HepG2 (cell line): ENCODE results near the gene ALG11. TPM values are rescaled to one million over a fixed set of nuclear protein-coding genes. Genes with fewer than 3 reads are reported as not detected.

Experiments
- GABPA ChIP-seq, 2 experiments: IDR thresholded peaks; 2 replicates each; pipeline ENCODE4 v1.6.1; 2011 to 2016; ENCODE audit warnings: low read depth in 2 of 2, low read length in 1 of 2, missing biosample characterization in 1 of 2, missing genetic modification characterization in 1 of 2
- HIVEP1 ChIP-seq: sonication (generic); formaldehyde crosslinking; IDR thresholded peaks from 2 replicates; pipeline ENCODE4 v1.4.0; 2020; ENCODE audit warnings: mild to moderate bottlenecking, missing genetic modification reagents
- HNRNPK ChIP-seq: fragments of 200-400 bp; formaldehyde crosslinking; IDR thresholded peaks from 2 replicates; pipeline ENCODE4 v1.6.1; 2018; ENCODE audit warnings: low read length, low read depth, moderate library complexity, mild to moderate bottlenecking; ENCODE audit not compliant: poor library complexity, severe bottlenecking
- KAT2B ChIP-seq: fragments of 150-350 bp; IDR thresholded peaks from 2 replicates; pipeline ENCODE4 v1.6.1; 2014; ENCODE audit warnings: low read depth, low read length, borderline replicate concordance
- MAZ ChIP-seq, 2 experiments: sonication (generic) in 1 of 2; formaldehyde crosslinking in 1 of 2; IDR thresholded peaks; 2 replicates each; pipeline versions ENCODE4 v1.5.0 to v1.6.1; 2012 to 2020; ENCODE audit warnings: low read depth in 2 of 2, mild to moderate bottlenecking in 2 of 2, borderline replicate concordance in 1 of 2, improper control_type of control experiment in 1 of 2, low read length in 1 of 2, missing genetic modification reagents in 1 of 2, moderate library complexity in 1 of 2
- NFRKB ChIP-seq: fragments of 450-650 bp; IDR thresholded peaks from 2 replicates; pipeline ENCODE4 v1.6.1; 2017
- REPIN1 ChIP-seq: sonication (generic); formaldehyde crosslinking; IDR thresholded peaks from 2 replicates; pipeline ENCODE4 v1.8.0; 2022; ENCODE audit warnings: missing genetic modification reagents, low read depth, mild to moderate bottlenecking, borderline replicate concordance
- SRF ChIP-seq: IDR thresholded peaks from 2 replicates; pipeline ENCODE4 v1.6.1; 2011; ENCODE audit warnings: mild to moderate bottlenecking, low read depth, low read length, moderate library complexity
- SRSF1 ChIP-seq: fragments of 200-400 bp; formaldehyde crosslinking; optimal IDR thresholded peaks from 2 replicates; pipeline ENCODE3; 2017; ENCODE audit warnings: mild to moderate bottlenecking, low read depth, low read length, moderate library complexity
- SSRP1 ChIP-seq: IDR thresholded peaks from 2 replicates; pipeline ENCODE4 v1.6.1; 2016; ENCODE audit warnings: control low read depth
- SUZ12 ChIP-seq: fragments of 150-350 bp; IDR thresholded peaks from 2 replicates; pipeline ENCODE4 v1.6.1; 2014; ENCODE audit warnings: low read depth, low read length
- TCF12 ChIP-seq, 2 experiments: fragments of 450-650 bp in 1 of 2; sonication (generic) in 1 of 2; formaldehyde crosslinking in 1 of 2; IDR thresholded peaks; 2 replicates each; pipeline versions ENCODE4 v1.6.1 to v1.8.0; 2017 to 2022; ENCODE audit warnings: antibody characterized with exemption in 1 of 2, mild to moderate bottlenecking in 1 of 2, missing genetic modification reagents in 1 of 2, moderate library complexity in 1 of 2
- XRCC5 ChIP-seq: fragments of 200-400 bp; formaldehyde crosslinking; optimal IDR thresholded peaks from 2 replicates; pipeline ENCODE3; 2017; ENCODE audit warnings: mild to moderate bottlenecking, low read length
- ZNF121 ChIP-seq: sonication (generic); formaldehyde crosslinking; IDR thresholded peaks from 2 replicates; pipeline ENCODE4 v1.5.0; 2020; ENCODE audit warnings: mild to moderate bottlenecking, missing genetic modification reagents
- polyA plus RNA-seq, 8 experiments: library from polyadenylated mRNA; depleted of rRNA in 3 of 8; stranded (reverse) in 7 of 8; unstranded in 1 of 8; fragments of >200 nt; fragmentation: Illumina TruSeq in 4 of 8; extraction: Trizol in 4 of 8; gene quantifications; 2 replicates each; pipeline versions ENCODE4 v1.2.1 to v1.2.3, GENCODE V29; 2011 to 2016; ENCODE audit warnings: low read depth in 4 of 8, missing spikeins in 1 of 8, mixed read lengths in 1 of 8; ENCODE audit not compliant: insufficient read depth in 1 of 8
- total RNA-seq, 5 experiments: library from RNA; depleted of rRNA; stranded (reverse); fragments of >200 nt; fragmentation: Illumina TruSeq; extraction: Trizol; gene quantifications; 2 replicates each; pipeline ENCODE4 v1.2.3, GENCODE V29; 2016; ENCODE audit warnings: low read depth in 1 of 5
- TF ChIP-seq, protein P1 (sequence below): sonication (generic); formaldehyde crosslinking; IDR thresholded peaks from 2 replicates; pipeline ENCODE4 v1.4.0; 2020; ENCODE audit warnings: missing genetic modification reagents, borderline replicate concordance
- TF ChIP-seq, protein P2 (sequence below): sonication (generic); formaldehyde crosslinking; IDR thresholded peaks from 2 replicates; pipeline ENCODE4 v1.5.0; 2020; ENCODE audit warnings: mild to moderate bottlenecking, missing genetic modification reagents, borderline replicate concordance
- TF ChIP-seq, protein P3 (sequence below): IDR thresholded peaks from 2 replicates; pipeline ENCODE4 v1.6.1; 2016
- TF ChIP-seq, protein P4 (sequence below): sonication (generic); formaldehyde crosslinking; IDR thresholded peaks from 2 replicates; pipeline ENCODE4 v1.5.0; 2020; ENCODE audit warnings: missing genetic modification reagents

ALG11 gene
- total and polyA plus RNA-seq, 2 of the 13 experiments (the other 11 are each of a cell fraction or from before 2014, with no cell fraction given): 14.7 to 27.9 TPM

DNA sequence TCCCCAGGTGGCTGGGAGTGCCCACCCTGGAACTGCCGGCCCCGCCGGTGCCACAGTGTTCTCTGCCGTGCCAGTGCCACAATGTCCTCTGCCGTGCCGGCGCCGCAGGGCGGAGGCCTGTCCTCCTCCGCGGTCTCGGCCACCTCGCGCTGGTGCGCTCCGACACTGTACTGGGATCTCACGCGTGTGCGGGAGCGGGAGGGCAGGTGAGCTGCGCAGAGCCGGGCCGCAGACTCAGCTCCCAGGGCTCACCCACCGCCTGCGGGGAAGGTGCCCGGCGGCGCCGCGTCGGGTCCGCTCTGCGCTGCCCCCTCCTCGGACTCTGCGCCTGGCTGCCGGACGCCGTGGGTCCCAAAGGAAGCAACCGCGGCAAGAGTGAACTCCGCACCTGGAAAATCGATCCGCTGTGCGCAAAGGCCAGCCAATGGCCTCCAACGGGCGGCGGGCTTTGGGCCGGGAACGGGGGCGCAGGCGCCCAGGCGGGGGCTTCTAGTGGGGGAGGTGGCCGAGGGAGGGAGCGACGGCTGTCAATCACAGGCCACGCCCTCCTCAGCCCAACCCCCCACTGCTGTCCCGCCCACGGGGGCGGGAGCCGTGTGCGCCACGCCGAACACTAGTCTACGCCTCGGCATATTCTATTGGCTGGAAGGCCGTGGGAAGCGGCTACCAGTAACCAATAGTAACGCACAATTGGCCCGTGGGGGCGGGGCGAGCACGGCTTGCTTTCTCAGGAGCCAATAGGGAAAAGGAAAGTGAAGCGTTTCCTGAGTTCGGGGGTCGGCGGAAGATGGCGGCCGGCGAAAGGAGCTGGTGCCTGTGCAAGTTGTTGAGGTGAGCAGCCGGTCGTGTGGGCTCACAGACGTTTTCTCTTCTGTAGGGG is at the start of gene ALG11 (continued):
- TF ChIP-seq TCF12 (IDR thresholded peaks at IDR 0.05): no peak
- TF ChIP-seq TCF12 (CRISPR knock-in tag; IDR thresholded peaks at IDR 0.05): peak; percentile 55; the same call in 1 of the 2 replicates
- no peak for TF ChIP-seq ZNF121 (CRISPR knock-in tag)
- TF ChIP-seq, protein P1, sequence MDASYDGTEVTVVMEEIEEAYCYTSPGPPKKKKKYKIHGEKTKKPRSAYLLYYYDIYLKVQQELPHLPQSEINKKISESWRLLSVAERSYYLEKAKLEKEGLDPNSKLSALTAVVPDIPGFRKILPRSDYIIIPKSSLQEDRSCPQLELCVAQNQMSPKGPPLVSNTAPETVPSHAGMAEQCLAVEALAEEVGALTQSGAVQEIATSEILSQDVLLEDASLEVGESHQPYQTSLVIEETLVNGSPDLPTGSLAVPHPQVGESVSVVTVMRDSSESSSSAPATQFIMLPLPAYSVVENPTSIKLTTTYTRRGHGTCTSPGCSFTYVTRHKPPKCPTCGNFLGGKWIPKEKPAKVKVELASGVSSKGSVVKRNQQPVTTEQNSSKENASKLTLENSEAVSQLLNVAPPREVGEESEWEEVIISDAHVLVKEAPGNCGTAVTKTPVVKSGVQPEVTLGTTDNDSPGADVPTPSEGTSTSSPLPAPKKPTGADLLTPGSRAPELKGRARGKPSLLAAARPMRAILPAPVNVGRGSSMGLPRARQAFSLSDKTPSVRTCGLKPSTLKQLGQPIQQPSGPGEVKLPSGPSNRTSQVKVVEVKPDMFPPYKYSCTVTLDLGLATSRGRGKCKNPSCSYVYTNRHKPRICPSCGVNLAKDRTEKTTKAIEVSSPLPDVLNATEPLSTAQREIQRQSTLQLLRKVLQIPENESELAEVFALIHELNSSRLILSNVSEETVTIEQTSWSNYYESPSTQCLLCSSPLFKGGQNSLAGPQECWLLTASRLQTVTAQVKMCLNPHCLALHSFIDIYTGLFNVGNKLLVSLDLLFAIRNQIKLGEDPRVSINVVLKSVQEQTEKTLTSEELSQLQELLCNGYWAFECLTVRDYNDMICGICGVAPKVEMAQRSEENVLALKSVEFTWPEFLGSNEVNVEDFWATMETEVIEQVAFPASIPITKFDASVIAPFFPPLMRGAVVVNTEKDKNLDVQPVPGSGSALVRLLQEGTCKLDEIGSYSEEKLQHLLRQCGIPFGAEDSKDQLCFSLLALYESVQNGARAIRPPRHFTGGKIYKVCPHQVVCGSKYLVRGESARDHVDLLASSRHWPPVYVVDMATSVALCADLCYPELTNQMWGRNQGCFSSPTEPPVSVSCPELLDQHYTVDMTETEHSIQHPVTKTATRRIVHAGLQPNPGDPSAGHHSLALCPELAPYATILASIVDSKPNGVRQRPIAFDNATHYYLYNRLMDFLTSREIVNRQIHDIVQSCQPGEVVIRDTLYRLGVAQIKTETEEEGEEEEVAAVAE (CRISPR knock-in tag): peak; percentile 77; the same call in 1 of the 2 replicates
- TF ChIP-seq SSRP1 (CRISPR knock-in tag): no peak; the same call in 1 of the 2 replicates
- no peak for TF ChIP-seq SRF
- TF ChIP-seq HNRNPK: no peak
- TF ChIP-seq HIVEP1 (CRISPR knock-in tag): no peak; the same call in 1 of the 2 replicates
- no peak for TF ChIP-seq XRCC5
- no peak for TF ChIP-seq SRSF1
- TF ChIP-seq SUZ12: no peak
- peak; percentile 70; the same call in 1 of the 2 replicates for TF ChIP-seq KAT2B
- peak; percentile 61; the same call in 1 of the 2 replicates for TF ChIP-seq NFRKB
- TF ChIP-seq, protein P2, sequence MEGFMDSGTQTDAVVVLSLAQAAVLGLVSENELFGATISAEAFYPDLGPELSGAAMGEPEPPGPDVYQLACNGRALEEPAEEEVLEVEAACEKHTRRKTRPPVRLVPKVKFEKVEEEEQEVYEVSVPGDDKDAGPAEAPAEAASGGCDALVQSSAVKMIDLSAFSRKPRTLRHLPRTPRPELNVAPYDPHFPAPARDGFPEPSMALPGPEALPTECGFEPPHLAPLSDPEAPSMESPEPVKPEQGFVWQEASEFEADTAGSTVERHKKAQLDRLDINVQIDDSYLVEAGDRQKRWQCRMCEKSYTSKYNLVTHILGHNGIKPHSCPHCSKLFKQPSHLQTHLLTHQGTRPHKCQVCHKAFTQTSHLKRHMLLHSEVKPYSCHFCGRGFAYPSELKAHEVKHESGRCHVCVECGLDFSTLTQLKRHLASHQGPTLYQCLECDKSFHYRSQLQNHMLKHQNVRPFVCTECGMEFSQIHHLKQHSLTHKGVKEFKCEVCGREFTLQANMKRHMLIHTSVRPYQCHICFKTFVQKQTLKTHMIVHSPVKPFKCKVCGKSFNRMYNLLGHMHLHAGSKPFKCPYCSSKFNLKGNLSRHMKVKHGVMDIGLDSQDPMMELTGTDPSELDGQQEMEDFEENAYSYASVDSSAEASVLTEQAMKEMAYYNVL (CRISPR knock-in tag): no peak
- TF ChIP-seq, protein P3, sequence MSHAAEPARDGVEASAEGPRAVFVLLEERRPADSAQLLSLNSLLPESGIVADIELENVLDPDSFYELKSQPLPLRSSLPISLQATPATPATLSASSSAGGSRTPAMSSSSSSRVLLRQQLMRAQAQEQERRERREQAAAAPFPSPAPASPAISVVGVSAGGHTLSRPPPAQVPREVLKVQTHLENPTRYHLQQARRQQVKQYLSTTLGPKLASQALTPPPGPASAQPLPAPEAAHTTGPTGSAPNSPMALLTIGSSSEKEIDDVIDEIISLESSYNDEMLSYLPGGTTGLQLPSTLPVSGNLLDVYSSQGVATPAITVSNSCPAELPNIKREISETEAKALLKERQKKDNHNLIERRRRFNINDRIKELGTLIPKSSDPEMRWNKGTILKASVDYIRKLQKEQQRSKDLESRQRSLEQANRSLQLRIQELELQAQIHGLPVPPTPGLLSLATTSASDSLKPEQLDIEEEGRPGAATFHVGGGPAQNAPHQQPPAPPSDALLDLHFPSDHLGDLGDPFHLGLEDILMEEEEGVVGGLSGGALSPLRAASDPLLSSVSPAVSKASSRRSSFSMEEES (CRISPR knock-in tag): 0 out of 2 replicates have a peak, but pooled peaks have one; percentile 34
- TF ChIP-seq REPIN1 (CRISPR knock-in tag): peak; percentile 62; the same call in 1 of the 2 replicates
- TF ChIP-seq, protein P4, sequence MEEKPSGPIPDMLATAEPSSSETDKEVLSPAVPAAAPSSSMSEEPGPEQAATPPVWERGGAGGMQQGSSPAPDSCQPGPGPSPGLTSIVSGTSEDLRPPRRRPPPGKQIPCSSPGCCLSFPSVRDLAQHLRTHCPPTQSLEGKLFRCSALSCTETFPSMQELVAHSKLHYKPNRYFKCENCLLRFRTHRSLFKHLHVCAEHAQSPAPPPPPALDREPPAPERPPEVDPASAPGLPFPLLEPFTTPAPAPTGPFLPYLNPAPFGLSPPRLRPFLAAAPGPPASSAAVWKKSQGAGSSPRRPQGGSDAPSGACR (CRISPR knock-in tag): peak; percentile 99
- TF ChIP-seq MAZ (IDR thresholded peaks at IDR 0.05; ENCODE audit: borderline replicate concordance, low read depth, low read length): peak; percentile 98
- TF ChIP-seq MAZ (CRISPR knock-in tag; IDR thresholded peaks at IDR 0.05; ENCODE audit: low read depth): peak; percentile 98
- TF ChIP-seq GABPA (IDR thresholded peaks at IDR 0.05; ENCODE audit: low read depth, low read length): peak; percentile 47
- TF ChIP-seq GABPA (CRISPR knock-in tag; IDR thresholded peaks at IDR 0.05; ENCODE audit: low read depth): peak; percentile 87
